Measurements from ENCODE around the gene GRIN3B. TPM values are rescaled to one million over a fixed set of nuclear protein-coding genes. Genes with fewer than 3 reads are reported as not detected.

GRIN3B gene
- total and polyA plus RNA-seq, 2 of the 4 experiments (the other 2 are of a cell fraction) = under 0.01 to 0.91 TPM

DNA sequence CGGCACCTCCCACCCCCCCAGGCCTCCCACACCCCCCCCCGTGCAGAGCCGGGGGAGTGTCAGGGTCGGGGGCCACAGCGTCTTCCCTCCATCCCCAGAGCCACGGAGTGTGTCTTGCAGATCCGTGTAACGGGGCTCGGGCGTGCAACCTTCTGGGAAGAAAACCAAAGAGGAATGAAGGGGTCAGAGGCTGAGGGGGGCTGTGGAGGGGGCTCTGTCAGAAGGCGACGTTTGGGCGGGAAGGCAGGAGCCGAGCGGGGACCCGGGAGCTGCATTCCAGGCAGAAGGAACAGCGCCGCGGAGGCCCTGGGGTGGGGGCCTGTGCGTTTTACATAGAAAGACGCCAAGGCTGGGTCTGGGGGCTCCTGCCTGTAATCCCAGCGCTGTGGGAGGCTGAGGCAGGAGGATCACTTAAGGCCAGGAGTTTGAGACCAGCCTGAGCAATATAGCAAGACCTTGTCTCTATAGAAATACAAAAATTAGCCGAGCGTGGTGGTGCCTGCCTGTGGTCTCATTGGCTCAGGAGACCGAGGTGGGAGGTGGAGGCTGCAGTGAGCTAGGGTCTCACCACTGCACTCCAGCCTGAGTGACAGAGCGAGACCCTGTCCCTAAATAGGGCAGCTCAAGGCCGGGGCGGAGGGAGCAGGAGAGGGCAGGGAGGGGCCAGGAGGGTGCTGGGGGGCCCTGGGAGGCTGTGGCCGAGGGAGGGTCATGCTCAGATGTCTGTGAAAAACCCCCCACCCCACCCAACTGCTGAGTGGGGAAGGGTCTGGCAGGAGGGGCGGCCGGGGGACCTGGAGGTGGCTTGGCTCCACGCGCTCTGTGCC, 46.6 kb upstream of the GRIN3B start (continued):
- TF ChIP-seq POLR2A (IDR thresholded peaks at IDR 0.05; ENCODE audit: low read depth, low read length) = no peak

DNA sequence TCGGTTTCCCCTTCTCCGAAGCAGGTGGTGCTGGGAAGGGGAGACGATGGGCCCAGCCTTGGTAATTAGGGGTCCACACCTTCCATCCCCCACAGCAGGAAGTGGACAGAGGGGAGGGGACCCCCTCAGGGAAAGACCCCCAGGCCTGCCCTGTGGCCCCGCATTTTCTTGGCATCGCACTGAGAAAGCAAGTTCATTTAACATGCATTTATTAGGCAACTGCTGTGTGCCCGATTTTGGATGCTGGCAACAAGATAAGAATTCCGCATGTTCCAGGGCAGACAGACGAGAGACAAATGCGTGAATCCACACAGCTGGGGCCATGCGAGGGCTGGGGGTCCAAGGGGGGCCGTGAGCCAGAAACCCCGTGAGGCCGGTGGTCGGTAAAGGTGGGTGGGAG, 45.9 kb upstream of the GRIN3B start:
- CTCF ChIA-PET = no interaction called here
- peak overlapping the region; percentile 23 for H2AFZ ChIP-seq (replicated peaks; ENCODE audit: low read length, poor library complexity)
- intact Hi-C loops (cut with micrococcal nuclease) = no loop called here
- in situ Hi-C loops (cut with MboI; ENCODE audit: low sequenced_read_pairs) = no loop called here
- peaks cover 39% of the 10 kb centered on the region for H3K4me1 ChIP-seq (ENCODE audit: control insufficient read depth, insufficient read depth, low read length)
- no peaks in the 10 kb centered on the region for H3K27me3 ChIP-seq (ENCODE audit: control insufficient read depth, insufficient read depth, low read length)
- H3K14ac ChIP-seq (replicated peaks; ENCODE audit: low read depth, low read length) = no peak overlapping the region
- peaks cover 40% of the 10 kb centered on the region for H4K20me1 ChIP-seq (ENCODE audit: insufficient read depth, low read length)
- H2AK5ac ChIP-seq (ENCODE audit: low read depth, low read length) = peak overlapping the region; percentile 37
- peak overlapping the region in 1 of 2 experiments; percentile 85; a peak in 1 of 4 replicates for H4K8ac ChIP-seq (ENCODE audit: low read depth in 2 of 2, low read length in 2 of 2)
- H3K27ac ChIP-seq (ENCODE audit: insufficient read depth, low read length) = no peak overlapping the region
- no peak overlapping the region for H2BK15ac ChIP-seq (ENCODE audit: low read depth, low read length)
- ATAC-seq (ENCODE audit: low read depth) (no peak), DNase-seq (no peak)
- H3K18ac ChIP-seq (ENCODE audit: low read depth, low read length) = no peak overlapping the region
- peaks cover 8% of the 10 kb centered on the region for H3K9me1 ChIP-seq (ENCODE audit: insufficient read depth, low read length)
- no peak overlapping the region for H3K4me3 ChIP-seq (ENCODE audit: insufficient read depth, low read depth, low read length)
- TF ChIP-seq MXI1 (IDR thresholded peaks at IDR 0.05; ENCODE audit: borderline replicate concordance, low read depth, low read length) (no peak), CEBPB (IDR thresholded peaks at IDR 0.05; ENCODE audit: low read depth, low read length) (no peak), CTCF (conservative IDR thresholded peaks at IDR 0.05; ENCODE audit: low read depth, low read length) (no peak), RCOR1 (IDR thresholded peaks at IDR 0.05; ENCODE audit: insufficient replicate concordance, low read length) (no peak), CHD1 (IDR thresholded peaks at IDR 0.05; ENCODE audit: low read depth, low read length) (no peak), ELK1 (IDR thresholded peaks at IDR 0.05; ENCODE audit: borderline replicate concordance, low read depth, low read length) (no peak), POLR2A (IDR thresholded peaks at IDR 0.05; ENCODE audit: low read depth, low read length) (no peak), FOS (IDR thresholded peaks at IDR 0.05; ENCODE audit: low read depth, low read length) (no peak), MAZ (IDR thresholded peaks at IDR 0.05; ENCODE audit: borderline replicate concordance, low read depth, low read length) (no peak)
- no peak overlapping the region for H3K9ac ChIP-seq (ENCODE audit: low read depth, low read length)
- 73% methylated on average over 5 of the region's 14 CpGs; no CpG with 5 or more reads in 1 of the 2 experiments for WGBS, 2 experiments (ENCODE audit: extremely low coverage in 2 of 2, insufficient read length in 1 of 2)
- H2AK9ac ChIP-seq (replicated peaks; ENCODE audit: low read depth, low read length, poor library complexity) = peak overlapping the region; percentile 55
- no peak overlapping the region for H3K4ac ChIP-seq (ENCODE audit: low read depth, low read length)
- H2BK120ac ChIP-seq (ENCODE audit: low read depth, low read length) = no peak overlapping the region
- no peak overlapping the region for H3K4me2 ChIP-seq (ENCODE audit: low read depth, low read length)
- H3K9me3 ChIP-seq (ENCODE audit: control insufficient read depth, insufficient read depth, low read length) = no peaks in the 10 kb centered on the region
- H2BK5ac ChIP-seq (ENCODE audit: low read depth, low read length, poor library complexity, severe bottlenecking) = no peak overlapping the region
- H2BK20ac ChIP-seq (ENCODE audit: low read depth, low read length) = no peak overlapping the region
- dilution Hi-C loops (cut with HindIII; ENCODE audit: low sequenced_read_pairs, unreplicated experiment) = no loop called here
- H4K5ac ChIP-seq (ENCODE audit: low read depth, low read length) = no peak overlapping the region
- H3K56ac ChIP-seq (ENCODE audit: extremely low read depth, insufficient read depth, low read length) = no peak overlapping the region
- POLR2A ChIA-PET (ENCODE audit: unreplicated experiment) = no interaction called here
- BruUV-seq (replicated peaks) = no TSS peak
- H3K79me1 ChIP-seq (ENCODE audit: low read depth in 1 of 2, low read length in 2 of 2) = peaks cover 37 to 74% of the 10 kb centered on the region in 2 experiments
- H3K23ac ChIP-seq (ENCODE audit: low read depth, low read length) = no peak overlapping the region
- H4K91ac ChIP-seq (ENCODE audit: insufficient read depth, low read depth, low read length) = no peak overlapping the region; the same call in 1 of the 2 replicates
- peaks cover 9% of the 10 kb centered on the region; the same call in 1 of the 2 replicates for H3K36me3 ChIP-seq (ENCODE audit: control insufficient read depth, insufficient read depth, low read length)

All from IMR-90 (cell line).